Esophagus muscularis mucosa (tissue), 3 donors: ENCODE data around the gene FBXO7.

Experiments used
- POLR2A ChIP-seq: fragments of 450-650 bp; IDR thresholded peaks from one replicate; pipeline ENCODE4 v1.6.1; 2017; ENCODE audit warnings: antibody characterized with exemption, moderate library complexity, mild to moderate bottlenecking, low read depth
- TF ChIP-seq, protein P1 (sequence below), 3 experiments: fragments of 200-600 bp in 2 of 3; fragments of 450-650 bp in 1 of 3; sonication (generic) in 2 of 3; IDR thresholded peaks; one replicate each; pipeline ENCODE4 v1.5.1; 2017 to 2019; ENCODE audit warnings: antibody characterized with exemption in 3 of 3, mild to moderate bottlenecking in 2 of 3, moderate library complexity in 1 of 3

DNA sequence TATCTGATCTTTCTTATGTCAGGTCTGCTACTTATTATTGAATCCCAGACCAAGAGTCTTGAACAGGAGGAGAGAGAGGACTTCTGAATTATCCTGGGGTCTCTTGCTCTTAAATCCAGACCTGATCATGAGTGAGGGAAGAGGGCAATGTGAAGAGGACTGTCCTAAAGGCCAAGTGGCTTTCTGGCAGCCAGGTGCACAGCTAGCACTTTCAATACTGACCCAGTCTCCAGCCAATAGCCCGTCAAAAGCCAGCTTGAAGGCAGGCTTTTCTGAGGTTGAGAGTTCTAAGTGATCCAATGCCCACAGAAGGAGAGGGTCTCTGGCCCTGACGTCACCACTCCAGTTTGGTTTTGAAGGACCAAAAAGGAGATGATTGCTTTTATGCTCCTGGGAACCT, 37.2 kb downstream of the FBXO7 start:
- TF ChIP-seq, protein P1, sequence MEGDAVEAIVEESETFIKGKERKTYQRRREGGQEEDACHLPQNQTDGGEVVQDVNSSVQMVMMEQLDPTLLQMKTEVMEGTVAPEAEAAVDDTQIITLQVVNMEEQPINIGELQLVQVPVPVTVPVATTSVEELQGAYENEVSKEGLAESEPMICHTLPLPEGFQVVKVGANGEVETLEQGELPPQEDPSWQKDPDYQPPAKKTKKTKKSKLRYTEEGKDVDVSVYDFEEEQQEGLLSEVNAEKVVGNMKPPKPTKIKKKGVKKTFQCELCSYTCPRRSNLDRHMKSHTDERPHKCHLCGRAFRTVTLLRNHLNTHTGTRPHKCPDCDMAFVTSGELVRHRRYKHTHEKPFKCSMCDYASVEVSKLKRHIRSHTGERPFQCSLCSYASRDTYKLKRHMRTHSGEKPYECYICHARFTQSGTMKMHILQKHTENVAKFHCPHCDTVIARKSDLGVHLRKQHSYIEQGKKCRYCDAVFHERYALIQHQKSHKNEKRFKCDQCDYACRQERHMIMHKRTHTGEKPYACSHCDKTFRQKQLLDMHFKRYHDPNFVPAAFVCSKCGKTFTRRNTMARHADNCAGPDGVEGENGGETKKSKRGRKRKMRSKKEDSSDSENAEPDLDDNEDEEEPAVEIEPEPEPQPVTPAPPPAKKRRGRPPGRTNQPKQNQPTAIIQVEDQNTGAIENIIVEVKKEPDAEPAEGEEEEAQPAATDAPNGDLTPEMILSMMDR (IDR thresholded peaks at IDR 0.05) = no peak
- no peak for TF ChIP-seq POLR2A
